ENCODE data around the gene SLC45A3. TPM values are rescaled to one million over a fixed set of nuclear protein-coding genes. Genes with fewer than 3 reads are reported as not detected.

Gene SLC45A3
- total and polyA plus RNA-seq, 2 of the 4 experiments (the other 2 are of a cell fraction), result 1.4 to 2.5 TPM

DNA sequence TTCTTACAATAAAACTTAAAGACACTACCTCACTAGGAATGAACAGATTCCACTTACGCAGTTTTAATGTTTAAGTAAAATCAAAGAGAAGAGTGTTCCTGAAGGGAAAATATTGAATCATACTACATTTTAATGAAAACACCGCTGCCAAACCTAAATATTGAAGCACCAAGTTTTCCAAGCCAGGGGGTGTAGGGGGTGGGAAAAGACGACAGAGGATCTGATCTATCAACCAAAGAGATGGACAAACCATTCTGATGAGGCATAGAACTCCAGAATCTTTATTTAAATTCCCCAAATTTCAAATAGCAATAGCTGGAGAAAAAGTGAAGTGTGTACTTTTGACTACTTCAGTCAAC is 49.7 kb downstream of the SLC45A3 start:
- peak overlapping the region; percentile 98 for H3K4me2 ChIP-seq (ENCODE audit: low read depth, low read length)
- no peak for ATAC-seq (ENCODE audit: low read depth)
- no peak for DNase-seq
- dilution Hi-C loops (cut with HindIII; ENCODE audit: low sequenced_read_pairs, unreplicated experiment) (no loop called here), in situ Hi-C loops (cut with MboI; ENCODE audit: low sequenced_read_pairs) (loop anchor here (5.0 kb wide), 1 partner anchor 38 kb away; no protein-coding TSS in a partner anchor), intact Hi-C loops (cut with micrococcal nuclease) (no loop called here)
- H3K14ac ChIP-seq (replicated peaks; ENCODE audit: low read depth, low read length), result peak overlapping the region; percentile 8
- peak overlapping the region; percentile 98 for H3K27ac ChIP-seq (ENCODE audit: insufficient read depth, low read length)
- TF ChIP-seq BHLHE40 (IDR thresholded peaks at IDR 0.05; ENCODE audit: low read depth, low read length) (no peak), MXI1 (IDR thresholded peaks at IDR 0.05; ENCODE audit: borderline replicate concordance, low read depth, low read length) (no peak), SMC3 (IDR thresholded peaks at IDR 0.05; ENCODE audit: low read depth, low read length) (no peak), RCOR1 (IDR thresholded peaks at IDR 0.05; ENCODE audit: insufficient replicate concordance, low read length) (no peak), POLR2A (IDR thresholded peaks at IDR 0.05; ENCODE audit: low read depth, low read length) (no peak)
- peak overlapping the region; percentile 22 for H2BK120ac ChIP-seq (ENCODE audit: low read depth, low read length)
- H2BK5ac ChIP-seq (ENCODE audit: low read depth, low read length, poor library complexity, severe bottlenecking), result peak overlapping the region; percentile 87
- peaks cover 2% of the 10 kb centered on the region; the same call in 1 of the 2 replicates for H3K36me3 ChIP-seq (ENCODE audit: control insufficient read depth, insufficient read depth, low read length)
- peak overlapping the region in 1 of 2 experiments; percentile 67; a peak in 3 of 4 replicates for H4K8ac ChIP-seq (ENCODE audit: low read depth in 2 of 2, low read length in 2 of 2)
- no peak overlapping the region for H2BK15ac ChIP-seq (ENCODE audit: low read depth, low read length)
- H2AK5ac ChIP-seq (ENCODE audit: low read depth, low read length), result no peak overlapping the region
- peak overlapping the region; percentile 89 for H4K91ac ChIP-seq (ENCODE audit: insufficient read depth, low read depth, low read length)
- WGBS, 2 experiments (ENCODE audit: extremely low coverage in 2 of 2, insufficient read length in 1 of 2), result no CpG with 5 or more reads among the region's 3 CpGs
- H3K4me3 ChIP-seq (ENCODE audit: insufficient read depth, low read depth, low read length), result peak overlapping the region; percentile 99
- peak overlapping the region; percentile 6; the same call in 1 of the 2 replicates for H3K23ac ChIP-seq (ENCODE audit: low read depth, low read length)
- H3K79me1 ChIP-seq (ENCODE audit: low read depth in 1 of 2, low read length in 2 of 2), result peaks cover 10 to 43% of the 10 kb centered on the region in 2 experiments; a peak in 3 of 4 replicates
- H3K18ac ChIP-seq (ENCODE audit: low read depth, low read length), result no peak overlapping the region; the same call in 1 of the 2 replicates
- BruUV-seq (replicated peaks), result no TSS peak
- peaks cover 4% of the 10 kb centered on the region for H3K4me1 ChIP-seq (ENCODE audit: control insufficient read depth, insufficient read depth, low read length)
- POLR2A ChIA-PET (ENCODE audit: unreplicated experiment), result no interaction called here
- no peaks in the 10 kb centered on the region for H3K9me3 ChIP-seq (ENCODE audit: control insufficient read depth, insufficient read depth, low read length)
- H3K27me3 ChIP-seq (ENCODE audit: control insufficient read depth, insufficient read depth, low read length), result no peaks in the 10 kb centered on the region
- no peak overlapping the region for H2AFZ ChIP-seq (replicated peaks; ENCODE audit: low read length, poor library complexity)
- CTCF ChIA-PET, result interaction anchor here (0.7 to 4.4 kb wide), 2 partner anchors 39 to 347 kb away, joined by 4 to 30 read pairs; no protein-coding TSS in a partner anchor
- H3K4ac ChIP-seq (ENCODE audit: low read depth, low read length), result peak overlapping the region; percentile 45
- no peak overlapping the region for H2AK9ac ChIP-seq (replicated peaks; ENCODE audit: low read depth, low read length, poor library complexity)
- 0 out of 2 replicates have a peak overlapping the region, but pooled peaks have one; percentile 24 for H2BK20ac ChIP-seq (ENCODE audit: low read depth, low read length)
- peaks cover 10% of the 10 kb centered on the region; the same call in 1 of the 2 replicates for H3K9me1 ChIP-seq (ENCODE audit: insufficient read depth, low read length)
- H3K9ac ChIP-seq (ENCODE audit: low read depth, low read length), result peak overlapping the region; percentile 93
- peak overlapping the region; percentile 93 for H3K56ac ChIP-seq (ENCODE audit: extremely low read depth, insufficient read depth, low read length)
- peaks cover 20% of the 10 kb centered on the region; the same call in 1 of the 2 replicates for H4K20me1 ChIP-seq (ENCODE audit: insufficient read depth, low read length)
- no peak overlapping the region for H4K5ac ChIP-seq (ENCODE audit: low read depth, low read length)

Measured in IMR-90 (cell line).